PFSK-1 (cell line): ENCODE measurements around the gene STRA6. TPM values are rescaled to one million over a fixed set of nuclear protein-coding genes. Genes with fewer than 3 reads are reported as not detected.

Experiments used
- FOXP2 ChIP-seq: optimal IDR thresholded peaks from 2 replicates; pipeline ENCODE3; 2011; ENCODE audit warnings: borderline replicate concordance, control low read depth, inconsistent platforms; ENCODE audit not compliant: insufficient read depth; ENCODE audit errors: extremely low read length, extremely low read depth
- POLR2AphosphoS5 ChIP-seq: IDR thresholded peaks from 2 replicates; pipeline ENCODE4 v1.6.1; 2012; ENCODE audit warnings: low read depth, mild to moderate bottlenecking, control low read depth, low read length, moderate library complexity
- SIN3A ChIP-seq: IDR thresholded peaks from 2 replicates; pipeline ENCODE4 v1.6.1; 2012; ENCODE audit warnings: mild to moderate bottlenecking, low read length, moderate library complexity, borderline replicate concordance; ENCODE audit not compliant: insufficient read depth
- TAF1 ChIP-seq: IDR thresholded peaks from 2 replicates; pipeline ENCODE4 v1.6.1; 2012; ENCODE audit warnings: low read length, control low read depth, borderline replicate concordance; ENCODE audit not compliant: insufficient read depth
- polyA plus RNA-seq: library from polyadenylated mRNA; unstranded; fragments of >200 nt; gene quantifications from one replicate; pipeline ENCODE4 v1.2.1, GENCODE V29; 2012; ENCODE audit warnings: low read depth, missing spikeins; ENCODE audit not compliant: insufficient read length
- TF ChIP-seq, protein P1 (sequence below), 2 experiments: IDR thresholded peaks; 2 replicates each; pipeline versions ENCODE4 v1.6.1 to v1.8.0; 2011 to 2012; ENCODE audit warnings: low read depth in 2 of 2, low read length in 2 of 2, control low read depth in 1 of 2, inconsistent platforms in 1 of 2, mild to moderate bottlenecking in 1 of 2, moderate library complexity in 1 of 2; ENCODE audit not compliant: insufficient read depth in 1 of 2

Gene STRA6, protein sequence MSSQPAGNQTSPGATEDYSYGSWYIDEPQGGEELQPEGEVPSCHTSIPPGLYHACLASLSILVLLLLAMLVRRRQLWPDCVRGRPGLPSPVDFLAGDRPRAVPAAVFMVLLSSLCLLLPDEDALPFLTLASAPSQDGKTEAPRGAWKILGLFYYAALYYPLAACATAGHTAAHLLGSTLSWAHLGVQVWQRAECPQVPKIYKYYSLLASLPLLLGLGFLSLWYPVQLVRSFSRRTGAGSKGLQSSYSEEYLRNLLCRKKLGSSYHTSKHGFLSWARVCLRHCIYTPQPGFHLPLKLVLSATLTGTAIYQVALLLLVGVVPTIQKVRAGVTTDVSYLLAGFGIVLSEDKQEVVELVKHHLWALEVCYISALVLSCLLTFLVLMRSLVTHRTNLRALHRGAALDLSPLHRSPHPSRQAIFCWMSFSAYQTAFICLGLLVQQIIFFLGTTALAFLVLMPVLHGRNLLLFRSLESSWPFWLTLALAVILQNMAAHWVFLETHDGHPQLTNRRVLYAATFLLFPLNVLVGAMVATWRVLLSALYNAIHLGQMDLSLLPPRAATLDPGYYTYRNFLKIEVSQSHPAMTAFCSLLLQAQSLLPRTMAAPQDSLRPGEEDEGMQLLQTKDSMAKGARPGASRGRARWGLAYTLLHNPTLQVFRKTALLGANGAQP
- polyA plus RNA-seq = 3.6 TPM

- TF ChIP-seq POLR2AphosphoS5 (no peak), SIN3A (0 out of 2 replicates have a peak, but pooled peaks have one; percentile 26)
Observed at GRCh38 chr15:74202452-74203401, at the start of gene STRA6. Gene STRA6, minus strand, starts transcription at chr15:74202787. Its CDS starts 520 bp downstream, at chr15:74202267.

GRCh38 chr15:74252291-74252690 lies 49.7 kb upstream of the STRA6 start:
- TF ChIP-seq, protein P1, sequence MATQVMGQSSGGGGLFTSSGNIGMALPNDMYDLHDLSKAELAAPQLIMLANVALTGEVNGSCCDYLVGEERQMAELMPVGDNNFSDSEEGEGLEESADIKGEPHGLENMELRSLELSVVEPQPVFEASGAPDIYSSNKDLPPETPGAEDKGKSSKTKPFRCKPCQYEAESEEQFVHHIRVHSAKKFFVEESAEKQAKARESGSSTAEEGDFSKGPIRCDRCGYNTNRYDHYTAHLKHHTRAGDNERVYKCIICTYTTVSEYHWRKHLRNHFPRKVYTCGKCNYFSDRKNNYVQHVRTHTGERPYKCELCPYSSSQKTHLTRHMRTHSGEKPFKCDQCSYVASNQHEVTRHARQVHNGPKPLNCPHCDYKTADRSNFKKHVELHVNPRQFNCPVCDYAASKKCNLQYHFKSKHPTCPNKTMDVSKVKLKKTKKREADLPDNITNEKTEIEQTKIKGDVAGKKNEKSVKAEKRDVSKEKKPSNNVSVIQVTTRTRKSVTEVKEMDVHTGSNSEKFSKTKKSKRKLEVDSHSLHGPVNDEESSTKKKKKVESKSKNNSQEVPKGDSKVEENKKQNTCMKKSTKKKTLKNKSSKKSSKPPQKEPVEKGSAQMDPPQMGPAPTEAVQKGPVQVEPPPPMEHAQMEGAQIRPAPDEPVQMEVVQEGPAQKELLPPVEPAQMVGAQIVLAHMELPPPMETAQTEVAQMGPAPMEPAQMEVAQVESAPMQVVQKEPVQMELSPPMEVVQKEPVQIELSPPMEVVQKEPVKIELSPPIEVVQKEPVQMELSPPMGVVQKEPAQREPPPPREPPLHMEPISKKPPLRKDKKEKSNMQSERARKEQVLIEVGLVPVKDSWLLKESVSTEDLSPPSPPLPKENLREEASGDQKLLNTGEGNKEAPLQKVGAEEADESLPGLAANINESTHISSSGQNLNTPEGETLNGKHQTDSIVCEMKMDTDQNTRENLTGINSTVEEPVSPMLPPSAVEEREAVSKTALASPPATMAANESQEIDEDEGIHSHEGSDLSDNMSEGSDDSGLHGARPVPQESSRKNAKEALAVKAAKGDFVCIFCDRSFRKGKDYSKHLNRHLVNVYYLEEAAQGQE (IDR thresholded peaks at IDR 0.05; ENCODE audit: insufficient read depth in 1 of 2, low read depth in 2 of 2, low read length in 2 of 2) = no peak
- TF ChIP-seq POLR2AphosphoS5 = no peak
- TF ChIP-seq FOXP2 = no peak
- no peak for TF ChIP-seq TAF1
- TF ChIP-seq SIN3A = no peak

GRCh38 chr15:74251131-74251811 lies 48.7 kb upstream of the STRA6 start:
- no peak for TF ChIP-seq TAF1
- TF ChIP-seq SIN3A = no peak
- TF ChIP-seq, protein P1 (IDR thresholded peaks at IDR 0.05; ENCODE audit: insufficient read depth in 1 of 2, low read depth in 2 of 2, low read length in 2 of 2) = no peak
- TF ChIP-seq POLR2AphosphoS5 = no peak
- no peak for TF ChIP-seq FOXP2

GRCh38 chr15:74250266-74250665 lies 47.7 kb upstream of the STRA6 start:
- TF ChIP-seq TAF1 (no peak), SIN3A (no peak)

DNA sequence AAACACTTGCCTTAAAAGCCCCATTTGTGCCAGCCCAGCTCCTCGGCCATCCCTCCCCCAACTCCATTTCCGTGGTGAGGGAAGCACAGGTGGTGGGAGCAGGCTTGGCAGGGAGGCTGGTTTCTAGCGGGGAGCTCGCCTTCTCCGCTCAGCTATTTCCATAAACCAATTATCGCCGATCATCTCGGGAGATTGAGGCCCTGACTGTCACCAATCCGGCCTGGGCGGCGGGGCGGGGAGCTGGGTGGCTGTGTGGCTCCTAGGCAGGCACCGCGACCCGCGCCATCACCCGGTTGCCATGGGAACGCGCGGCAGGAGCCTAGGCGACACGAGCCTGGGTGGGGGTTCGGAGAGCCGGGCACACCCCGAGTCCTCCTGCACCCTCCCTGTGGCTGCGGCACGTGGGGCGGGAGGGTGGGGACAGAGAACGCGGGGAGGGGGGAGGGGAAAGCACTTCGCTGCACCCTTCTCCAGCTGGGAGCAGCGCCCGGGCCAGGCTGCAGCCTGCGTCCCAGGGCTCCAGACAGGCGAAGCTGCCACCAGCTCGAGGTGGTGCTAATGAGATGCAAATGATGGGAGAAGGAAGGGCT lies 42.9 kb upstream of the STRA6 start:
- TF ChIP-seq, protein P1 (IDR thresholded peaks at IDR 0.05; ENCODE audit: insufficient read depth in 1 of 2, low read depth in 2 of 2, low read length in 2 of 2) = no peak
